Neural crest cell (in vitro differentiated cells): ENCODE measurements around the gene IFIT2. TPM values are rescaled to one million over a fixed set of nuclear protein-coding genes. Genes with fewer than 3 reads are reported as not detected.

Experiments
- DNase-seq: peaks from one replicate; pipeline ENCODE4 v3.0.0; 2021; ENCODE audit warnings: low read depth, mixed read lengths, low spot score
- H3K27ac Mint-ChIP-seq: one replicate; pipeline ENCODE4 v1.8.0; 2021; ENCODE audit warnings: mild to moderate bottlenecking, mixed read lengths; ENCODE audit not compliant: unreplicated experiment
- H3K27me3 Mint-ChIP-seq: 2 replicates; pipeline ENCODE4 v1.8.0; 2021; ENCODE audit warnings: low read depth, mild to moderate bottlenecking, mixed read lengths
- H3K36me3 Mint-ChIP-seq: 2 replicates; pipeline ENCODE4 v1.8.0; 2021; ENCODE audit warnings: low read depth, mild to moderate bottlenecking, mixed read lengths
- H3K4me1 Mint-ChIP-seq: 2 replicates; pipeline ENCODE4 v1.8.0; 2021; ENCODE audit warnings: mixed read lengths
- H3K4me3 Mint-ChIP-seq: one replicate; pipeline ENCODE4 v1.8.0; 2021; ENCODE audit warnings: mild to moderate bottlenecking, mixed read lengths
- H3K9me3 Mint-ChIP-seq: 2 replicates; pipeline ENCODE4 v1.8.0; 2021; ENCODE audit warnings: mixed read lengths
- total RNA-seq: library from RNA; stranded (reverse); gene quantifications from 2 replicates; pipeline ENCODE4 v1.2.1, GENCODE V29; 2021
- TF ChIP-seq, protein P1 (sequence below): fragments of 200-600 bp; sonication (generic); conservative IDR thresholded peaks from 2 replicates; pipeline ENCODE4 v1.5.0; 2021; ENCODE audit warnings: antibody characterized with exemption, mild to moderate bottlenecking

IFIT2 gene
- total RNA-seq, 1 donor from 2014 or later = 0.12 TPM

DNA sequence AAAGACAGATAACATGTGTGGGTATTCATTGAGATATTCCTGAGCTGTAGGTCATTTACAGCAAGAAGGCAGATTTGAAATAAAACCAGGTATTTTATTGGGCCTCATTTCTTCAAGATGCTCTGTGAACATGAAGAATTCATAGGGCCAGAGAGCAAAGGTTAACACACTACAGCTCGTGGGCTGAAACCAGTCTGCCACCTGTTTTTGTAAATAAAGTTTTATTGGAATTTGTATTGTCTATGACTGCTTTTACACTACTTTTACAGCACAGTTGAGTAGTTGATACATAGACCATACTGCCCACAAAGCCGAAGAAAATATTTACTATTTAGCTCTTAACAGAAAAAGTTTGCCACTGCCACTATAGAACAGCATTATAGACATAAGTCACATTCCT is 28.2 kb upstream of the IFIT2 start:
- Mint-ChIP-seq H3K4me1 (no peaks in the 10 kb centered on the region), H3K36me3 (no peaks in the 10 kb centered on the region), H3K4me3 (no peak overlapping the region), H3K27me3 (no peaks in the 10 kb centered on the region), H3K27ac (no peak overlapping the region), H3K9me3 (peaks cover 2% of the 10 kb centered on the region)
- TF ChIP-seq, protein P1, sequence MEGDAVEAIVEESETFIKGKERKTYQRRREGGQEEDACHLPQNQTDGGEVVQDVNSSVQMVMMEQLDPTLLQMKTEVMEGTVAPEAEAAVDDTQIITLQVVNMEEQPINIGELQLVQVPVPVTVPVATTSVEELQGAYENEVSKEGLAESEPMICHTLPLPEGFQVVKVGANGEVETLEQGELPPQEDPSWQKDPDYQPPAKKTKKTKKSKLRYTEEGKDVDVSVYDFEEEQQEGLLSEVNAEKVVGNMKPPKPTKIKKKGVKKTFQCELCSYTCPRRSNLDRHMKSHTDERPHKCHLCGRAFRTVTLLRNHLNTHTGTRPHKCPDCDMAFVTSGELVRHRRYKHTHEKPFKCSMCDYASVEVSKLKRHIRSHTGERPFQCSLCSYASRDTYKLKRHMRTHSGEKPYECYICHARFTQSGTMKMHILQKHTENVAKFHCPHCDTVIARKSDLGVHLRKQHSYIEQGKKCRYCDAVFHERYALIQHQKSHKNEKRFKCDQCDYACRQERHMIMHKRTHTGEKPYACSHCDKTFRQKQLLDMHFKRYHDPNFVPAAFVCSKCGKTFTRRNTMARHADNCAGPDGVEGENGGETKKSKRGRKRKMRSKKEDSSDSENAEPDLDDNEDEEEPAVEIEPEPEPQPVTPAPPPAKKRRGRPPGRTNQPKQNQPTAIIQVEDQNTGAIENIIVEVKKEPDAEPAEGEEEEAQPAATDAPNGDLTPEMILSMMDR = no peak
- no peak for DNase-seq

- Mint-ChIP-seq H3K4me3 (no peak overlapping the region), H3K4me1 (no peaks in the 10 kb centered on the region), H3K27me3 (no peaks in the 10 kb centered on the region), H3K9me3 (peaks cover 2% of the 10 kb centered on the region), H3K27ac (no peak overlapping the region), H3K36me3 (no peaks in the 10 kb centered on the region)
- DNase-seq = no peak
- TF ChIP-seq, protein P1 = no peak
Observed at GRCh38 chr10:89274928-89275327, 26.9 kb upstream of the IFIT2 start.

GRCh38 chr10:89275383-89275782 is 26.5 kb upstream of the IFIT2 start:
- H3K27ac Mint-ChIP-seq = no peak overlapping the region
- peaks cover 2% of the 10 kb centered on the region for H3K9me3 Mint-ChIP-seq
- no peak overlapping the region for H3K4me3 Mint-ChIP-seq

DNA sequence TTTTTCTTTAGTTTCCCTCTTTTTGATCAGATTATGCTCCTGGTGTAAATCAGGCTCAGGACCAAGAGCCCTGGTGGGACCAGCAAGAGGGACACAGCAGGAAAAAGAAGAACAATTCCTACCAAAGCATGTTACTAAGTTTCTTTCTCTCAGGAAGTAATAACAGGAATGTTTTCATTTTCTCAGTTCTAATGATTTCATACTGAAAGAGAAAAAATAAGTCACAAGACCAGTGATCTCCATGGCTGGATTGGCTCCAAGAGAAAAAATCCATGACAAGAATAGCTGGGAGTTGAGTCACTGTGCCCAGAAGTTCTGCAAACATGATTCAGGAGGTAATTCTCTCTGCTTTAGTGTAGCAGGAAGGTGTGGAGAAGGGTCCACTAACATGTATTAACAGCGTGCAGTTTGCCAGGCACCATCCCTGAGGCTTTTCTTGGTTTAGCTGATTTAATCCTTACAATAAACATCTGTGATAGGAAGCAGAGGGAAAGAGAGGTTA is 23.8 kb upstream of the IFIT2 start:
- H3K4me3 Mint-ChIP-seq = no peak overlapping the region

More at GRCh38 chr10:89275383-89275782, 26.5 kb upstream of the IFIT2 start:
- no peak for DNase-seq
- Mint-ChIP-seq H3K36me3 (no peaks in the 10 kb centered on the region), H3K27me3 (no peaks in the 10 kb centered on the region), H3K4me1 (no peaks in the 10 kb centered on the region)
- TF ChIP-seq, protein P1 = no peak

DNA sequence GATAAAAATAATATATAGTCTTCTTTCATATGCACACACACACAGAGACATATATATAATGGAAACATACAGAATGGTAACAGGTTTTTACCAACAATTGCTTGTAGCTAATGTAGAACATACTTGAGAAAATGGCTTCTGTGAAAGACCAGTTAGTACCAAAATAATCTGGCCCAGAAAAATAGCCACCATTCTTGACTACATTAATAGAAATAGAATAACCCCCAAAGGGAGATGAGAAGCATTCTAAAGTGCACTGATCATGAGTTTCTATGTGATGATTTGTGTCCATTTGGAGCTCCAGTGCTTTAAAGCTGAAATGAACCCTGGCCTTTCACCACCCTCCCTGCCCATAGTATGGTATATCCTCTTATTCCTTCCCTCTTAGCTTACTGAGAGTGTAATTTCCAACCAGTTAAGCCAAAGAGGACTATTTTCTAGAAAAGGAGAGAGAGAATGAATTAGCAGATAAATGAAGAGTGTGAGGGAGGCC is 22.9 kb upstream of the IFIT2 start:
- no peak overlapping the region for H3K4me3 Mint-ChIP-seq
- H3K4me1 Mint-ChIP-seq = peaks cover 9% of the 10 kb centered on the region
- no peak for DNase-seq
- no peaks in the 10 kb centered on the region for H3K9me3 Mint-ChIP-seq
- no peaks in the 10 kb centered on the region for H3K36me3 Mint-ChIP-seq
- TF ChIP-seq, protein P1 = no peak
- H3K27me3 Mint-ChIP-seq = no peaks in the 10 kb centered on the region
- H3K27ac Mint-ChIP-seq = no peak overlapping the region

More for the DNA sequence above, 23.8 kb upstream of the IFIT2 start:
- no peaks in the 10 kb centered on the region for H3K36me3 Mint-ChIP-seq
- H3K27ac Mint-ChIP-seq = no peak overlapping the region
- peaks cover under 1% of the 10 kb centered on the region for H3K4me1 Mint-ChIP-seq
- H3K27me3 Mint-ChIP-seq = no peaks in the 10 kb centered on the region
- TF ChIP-seq, protein P1 = no peak
- no peak for DNase-seq
- no peaks in the 10 kb centered on the region for H3K9me3 Mint-ChIP-seq
